Neuron (in vitro differentiated cells): Measurements from ENCODE around the gene FRMD4B.

Experiments
- H2AFZ ChIP-seq: one replicate; pipeline ENCODE4 v1.6.1; 2013; ENCODE audit warnings: low read depth, mild to moderate bottlenecking, inconsistent platforms, low read length, moderate library complexity
- H3K27me3 ChIP-seq: one replicate; pipeline ENCODE4 v1.6.1; 2013; ENCODE audit warnings: low read length; ENCODE audit not compliant: insufficient read depth
- H3K36me3 ChIP-seq: one replicate; pipeline ENCODE4 v1.6.1; 2013; ENCODE audit warnings: low read length; ENCODE audit not compliant: insufficient read depth
- H3K4me1 ChIP-seq: one replicate; pipeline ENCODE4 v1.6.1; 2013; ENCODE audit warnings: low read length; ENCODE audit not compliant: insufficient read depth
- H3K4me3 ChIP-seq: 2 replicates; pipeline ENCODE4 v1.5.1; 2013; ENCODE audit warnings: mild to moderate bottlenecking, low read length, moderate library complexity
- H3K9me3 ChIP-seq: one replicate; pipeline ENCODE4 v1.6.1; 2013; ENCODE audit warnings: low read length

Gene FRMD4B

DNA sequence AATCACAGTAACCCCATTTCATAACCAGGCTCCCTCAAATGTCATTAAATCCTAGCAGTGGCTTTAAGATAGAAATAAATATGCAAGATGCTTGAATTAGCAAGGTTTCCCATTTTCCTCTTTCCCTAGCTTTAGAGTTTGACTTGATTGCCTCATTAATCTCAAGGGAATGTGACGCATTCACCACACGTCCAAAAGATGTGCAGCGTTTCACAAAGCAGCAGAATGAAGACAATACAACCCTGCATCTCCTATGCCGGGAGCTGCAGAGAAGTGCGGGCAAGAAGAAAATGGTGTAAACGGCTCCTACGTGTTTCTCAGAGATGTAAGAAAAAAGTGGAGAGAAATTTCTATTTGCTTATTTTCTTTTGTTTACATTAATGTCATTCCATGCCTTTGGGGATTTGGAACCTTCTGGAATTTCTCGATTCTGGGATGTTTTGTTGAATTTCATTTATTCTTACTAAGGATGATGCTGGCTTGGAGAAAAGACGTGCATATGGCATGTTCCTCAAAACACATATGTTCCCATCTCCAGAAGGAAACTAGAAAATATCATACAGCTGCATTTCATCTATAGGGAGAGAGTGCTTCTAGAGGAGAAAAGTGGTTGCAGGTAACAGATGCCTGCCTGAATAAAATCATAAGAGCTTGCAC is 27.8 kb upstream of the FRMD4B start:
- Histone ChIP-seq H2AFZ (no peak overlapping the region), H3K27me3 (no peaks in the 10 kb centered on the region), H3K4me1 (no peaks in the 10 kb centered on the region), H3K9me3 (no peaks in the 10 kb centered on the region), H3K36me3 (no peaks in the 10 kb centered on the region), H3K4me3 (no peak overlapping the region)

GRCh38 chr3:69411346-69411745 is 25.5 kb upstream of the FRMD4B start:
- H3K27me3 ChIP-seq: no peaks in the 10 kb centered on the region
- H2AFZ ChIP-seq: no peak overlapping the region
- H3K9me3 ChIP-seq: no peaks in the 10 kb centered on the region
- H3K36me3 ChIP-seq: no peaks in the 10 kb centered on the region
- H3K4me3 ChIP-seq: no peak overlapping the region
- no peaks in the 10 kb centered on the region for H3K4me1 ChIP-seq

DNA sequence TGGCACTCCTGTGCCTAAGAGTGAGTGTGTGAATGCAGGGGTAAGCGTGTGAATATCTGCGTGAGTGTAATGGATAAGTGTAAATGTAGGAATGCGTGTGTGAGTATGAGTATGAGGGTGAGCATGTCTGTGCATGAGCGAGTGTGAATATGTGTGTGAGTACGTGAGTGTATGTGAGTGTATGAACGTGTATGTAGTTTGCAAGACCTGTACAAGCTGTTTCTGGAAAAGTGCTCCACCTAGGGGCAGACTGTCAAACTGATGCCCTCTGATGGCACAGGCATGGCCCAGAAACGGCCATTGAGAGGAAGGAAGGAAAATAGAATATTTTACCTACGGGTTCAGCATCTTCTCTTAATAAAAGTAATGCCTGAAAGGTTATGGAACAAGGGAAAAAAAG is 24.4 kb upstream of the FRMD4B start:
- H3K4me3 ChIP-seq: no peak overlapping the region
- H3K4me1 ChIP-seq: no peaks in the 10 kb centered on the region
- H2AFZ ChIP-seq: no peak overlapping the region
- peaks cover under 1% of the 10 kb centered on the region for H3K9me3 ChIP-seq
- H3K36me3 ChIP-seq: no peaks in the 10 kb centered on the region
- H3K27me3 ChIP-seq: no peaks in the 10 kb centered on the region

DNA sequence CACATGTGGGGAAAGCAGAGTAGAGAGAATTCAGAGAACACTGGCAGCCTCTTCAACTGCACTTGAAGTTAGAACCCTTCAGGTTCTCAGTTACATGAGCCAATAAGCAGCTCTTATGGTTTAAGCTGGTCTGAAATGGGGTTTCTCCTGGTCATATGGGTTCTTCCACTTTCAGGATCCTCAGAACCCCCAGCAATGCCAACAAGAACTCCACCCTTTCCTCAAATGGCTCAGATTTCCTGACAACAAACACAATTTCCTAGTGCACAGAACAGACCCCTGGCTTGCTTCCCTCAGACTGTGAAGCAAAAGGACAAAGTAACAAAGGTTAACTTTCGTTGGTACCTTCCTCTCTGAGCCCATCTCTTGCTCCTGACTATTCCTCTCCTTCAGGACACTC is 23.9 kb upstream of the FRMD4B start:
- Histone ChIP-seq H3K4me1 (no peaks in the 10 kb centered on the region), H3K9me3 (peaks cover 3% of the 10 kb centered on the region), H2AFZ (no peak overlapping the region), H3K36me3 (no peaks in the 10 kb centered on the region), H3K4me3 (no peak overlapping the region), H3K27me3 (no peaks in the 10 kb centered on the region)

DNA sequence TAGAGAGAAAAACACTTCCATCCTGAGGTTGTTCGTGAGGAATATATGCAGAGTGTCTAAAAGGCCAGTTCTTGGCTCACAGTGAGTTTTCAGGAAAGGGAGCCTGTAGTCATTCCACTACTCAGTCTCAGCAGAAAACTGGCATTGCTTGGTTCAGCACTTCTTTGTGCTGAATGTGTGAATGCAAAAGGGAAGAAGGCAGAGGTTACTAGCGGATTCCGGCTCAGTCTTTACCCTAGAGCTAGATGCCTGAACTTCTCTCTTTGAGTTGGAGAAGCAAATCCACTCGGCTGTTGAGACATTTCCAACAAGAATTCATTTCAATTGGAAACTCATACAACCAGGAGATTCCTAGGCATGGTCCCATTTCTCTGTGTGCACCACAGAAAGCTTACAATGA is 23.1 kb upstream of the FRMD4B start:
- H3K4me1 ChIP-seq: no peaks in the 10 kb centered on the region
- H3K27me3 ChIP-seq: no peaks in the 10 kb centered on the region
- no peak overlapping the region for H2AFZ ChIP-seq
- no peaks in the 10 kb centered on the region for H3K36me3 ChIP-seq
- peaks cover 3% of the 10 kb centered on the region for H3K9me3 ChIP-seq
- no peak overlapping the region for H3K4me3 ChIP-seq

GRCh38 chr3:69408542-69408941 is 22.7 kb upstream of the FRMD4B start:
- peaks cover 3% of the 10 kb centered on the region for H3K9me3 ChIP-seq
- H3K4me3 ChIP-seq: no peak overlapping the region
- no peaks in the 10 kb centered on the region for H3K36me3 ChIP-seq
- no peaks in the 10 kb centered on the region for H3K27me3 ChIP-seq
- H2AFZ ChIP-seq: no peak overlapping the region
- no peaks in the 10 kb centered on the region for H3K4me1 ChIP-seq

GRCh38 chr3:69407908-69408307 is 22.0 kb upstream of the FRMD4B start:
- no peak overlapping the region for H2AFZ ChIP-seq

DNA sequence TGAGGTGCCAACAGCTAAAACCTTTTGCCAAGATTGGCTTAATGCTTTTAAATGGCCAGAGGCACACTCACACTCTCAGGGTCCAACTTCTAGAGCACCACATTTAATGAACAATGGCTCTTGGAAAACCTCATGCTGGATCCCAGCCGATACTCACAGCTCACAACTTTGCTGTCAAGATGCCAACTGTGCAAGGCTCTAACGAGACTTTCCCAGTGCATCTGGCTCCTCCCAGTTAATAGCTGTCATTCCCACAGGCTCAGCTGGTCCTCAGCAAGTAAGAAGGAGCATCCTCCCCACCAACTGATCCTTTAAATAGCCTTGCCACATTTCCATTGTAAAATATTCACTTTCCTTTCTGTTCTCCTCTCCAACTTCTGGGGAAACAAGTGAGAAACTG is 20.3 kb upstream of the FRMD4B start:
- H3K4me1 ChIP-seq: no peaks in the 10 kb centered on the region
- H2AFZ ChIP-seq: no peak overlapping the region
- H3K9me3 ChIP-seq: peaks cover 3% of the 10 kb centered on the region
- H3K36me3 ChIP-seq: no peaks in the 10 kb centered on the region
- no peak overlapping the region for H3K4me3 ChIP-seq
- no peaks in the 10 kb centered on the region for H3K27me3 ChIP-seq

More at GRCh38 chr3:69407908-69408307, 22.0 kb upstream of the FRMD4B start:
- no peaks in the 10 kb centered on the region for H3K36me3 ChIP-seq
- no peaks in the 10 kb centered on the region for H3K4me1 ChIP-seq
- peaks cover 3% of the 10 kb centered on the region for H3K9me3 ChIP-seq
- no peaks in the 10 kb centered on the region for H3K27me3 ChIP-seq
- no peak overlapping the region for H3K4me3 ChIP-seq

DNA sequence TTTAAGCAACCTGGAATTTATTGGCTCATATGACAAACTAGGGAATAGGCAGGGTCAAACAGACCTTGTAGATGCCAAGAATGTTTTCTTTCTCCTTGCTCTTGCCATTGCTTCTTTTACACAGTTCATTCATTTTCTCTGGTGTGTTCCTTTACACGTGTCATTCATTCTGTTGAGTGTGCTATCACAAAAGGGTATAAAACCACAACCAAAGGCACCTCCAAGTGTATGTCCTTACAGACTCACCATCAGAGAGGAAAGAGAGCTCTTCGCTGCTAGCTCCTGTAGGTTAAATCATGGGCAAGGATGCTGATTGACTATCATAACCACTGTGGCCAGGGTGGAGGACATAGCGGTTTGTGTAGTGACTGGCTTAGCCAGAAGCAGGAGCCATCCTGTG is 19.2 kb upstream of the FRMD4B start:
- no peaks in the 10 kb centered on the region for H3K4me1 ChIP-seq
- H2AFZ ChIP-seq: no peak overlapping the region
- no peaks in the 10 kb centered on the region for H3K36me3 ChIP-seq
- peaks cover 3% of the 10 kb centered on the region for H3K9me3 ChIP-seq
- no peaks in the 10 kb centered on the region for H3K27me3 ChIP-seq
- H3K4me3 ChIP-seq: no peak overlapping the region

- H2AFZ ChIP-seq: no peak overlapping the region
- H3K9me3 ChIP-seq: peaks cover 3% of the 10 kb centered on the region
- no peaks in the 10 kb centered on the region for H3K4me1 ChIP-seq
- H3K27me3 ChIP-seq: no peaks in the 10 kb centered on the region
- H3K36me3 ChIP-seq: no peaks in the 10 kb centered on the region
- no peak overlapping the region for H3K4me3 ChIP-seq
Observed at GRCh38 chr3:69403454-69403853, 17.6 kb upstream of the FRMD4B start.

GRCh38 chr3:69400683-69401082 is 14.8 kb upstream of the FRMD4B start:
- H3K9me3 ChIP-seq: peaks cover 3% of the 10 kb centered on the region
- H2AFZ ChIP-seq: no peak overlapping the region
- no peaks in the 10 kb centered on the region for H3K4me1 ChIP-seq
- H3K4me3 ChIP-seq: no peak overlapping the region
- H3K27me3 ChIP-seq: no peaks in the 10 kb centered on the region
- H3K36me3 ChIP-seq: no peaks in the 10 kb centered on the region

- no peaks in the 10 kb centered on the region for H3K27me3 ChIP-seq
- H3K4me1 ChIP-seq: no peaks in the 10 kb centered on the region
- H3K9me3 ChIP-seq: no peaks in the 10 kb centered on the region
- H3K36me3 ChIP-seq: no peaks in the 10 kb centered on the region
- H2AFZ ChIP-seq: no peak overlapping the region
- H3K4me3 ChIP-seq: no peak overlapping the region
Observed at GRCh38 chr3:69392850-69393249, 7.0 kb upstream of the FRMD4B start.

GRCh38 chr3:69392415-69392814 is 6.5 kb upstream of the FRMD4B start:
- Histone ChIP-seq H3K4me3 (no peak overlapping the region), H3K4me1 (no peaks in the 10 kb centered on the region), H3K36me3 (no peaks in the 10 kb centered on the region), H3K9me3 (no peaks in the 10 kb centered on the region), H3K27me3 (peaks cover 3% of the 10 kb centered on the region), H2AFZ (no peak overlapping the region)

DNA sequence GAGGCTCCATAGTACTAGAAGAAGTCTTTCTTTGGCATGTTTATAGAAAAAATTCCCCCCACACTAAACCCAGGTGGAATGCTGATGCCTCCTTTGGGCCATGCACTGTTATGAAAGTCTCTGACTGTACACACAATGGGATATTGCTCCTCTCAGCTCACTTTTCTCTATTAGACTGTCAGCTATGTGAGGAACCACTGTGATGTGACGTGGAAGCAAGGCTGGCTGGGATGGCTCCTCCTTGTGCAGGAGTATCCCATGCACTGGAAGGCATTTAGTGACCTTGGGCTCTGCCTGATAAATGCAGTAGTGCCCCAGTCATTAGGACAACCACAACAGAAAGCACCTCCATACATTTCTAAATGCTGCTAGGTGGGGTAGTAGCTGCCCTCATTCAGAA is 5.7 kb upstream of the FRMD4B start:
- H3K36me3 ChIP-seq: no peaks in the 10 kb centered on the region
- H2AFZ ChIP-seq: no peak overlapping the region
- no peaks in the 10 kb centered on the region for H3K9me3 ChIP-seq
- no peak overlapping the region for H3K4me3 ChIP-seq
- H3K27me3 ChIP-seq: peaks cover 12% of the 10 kb centered on the region
- no peaks in the 10 kb centered on the region for H3K4me1 ChIP-seq
